ENCODE results near the gene FBXO30. TPM values are rescaled to one million over a fixed set of nuclear protein-coding genes. Genes with fewer than 3 reads are reported as not detected.

FBXO30 gene
- total and polyA plus RNA-seq, 9 of the 15 experiments (the other 6 are each of a cell fraction or from before 2014, with no cell fraction given): 3.6 to 12.8 (median 7.1) TPM

DNA sequence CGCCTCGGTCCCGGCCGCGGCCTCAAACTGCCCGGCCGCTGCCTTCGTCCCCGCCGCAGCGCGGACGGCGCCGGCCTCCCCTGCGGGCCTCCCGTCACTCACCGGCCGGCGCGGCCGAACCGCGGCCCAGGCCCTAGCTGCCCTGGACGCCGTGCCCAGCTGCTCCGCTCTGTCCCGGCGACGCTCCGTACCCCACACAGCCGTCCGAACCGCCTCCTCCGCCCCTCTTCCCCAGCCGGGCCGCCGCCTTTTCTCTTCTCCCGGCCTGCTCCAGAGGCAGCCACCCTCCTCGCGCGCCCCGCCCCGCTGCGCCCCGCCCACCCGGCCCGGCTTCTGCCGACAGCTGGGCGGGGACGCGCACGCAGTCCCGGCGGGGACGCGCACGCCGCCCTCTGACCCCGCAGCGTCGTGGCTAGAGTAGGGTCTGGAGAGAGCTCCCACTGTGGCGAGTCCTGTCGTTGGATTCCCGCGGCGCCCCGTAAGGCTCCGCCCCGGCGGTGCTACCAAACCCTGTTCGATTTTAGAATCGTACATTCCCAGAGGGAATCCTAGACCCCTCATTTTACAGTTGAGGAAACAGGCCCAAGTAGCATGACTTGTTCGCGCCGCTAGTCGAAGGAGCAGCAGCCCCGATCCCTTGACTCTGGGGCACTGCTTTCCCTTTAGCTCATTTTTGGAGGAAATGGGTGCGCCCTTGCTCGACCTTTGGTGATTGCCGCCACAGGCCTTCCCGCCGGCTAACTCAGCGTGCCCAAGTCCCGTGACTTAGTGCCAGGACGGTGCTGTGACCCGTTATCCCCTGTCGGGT, at the start of gene FBXO30 (continued):
- TF ChIP-seq, protein P1, sequence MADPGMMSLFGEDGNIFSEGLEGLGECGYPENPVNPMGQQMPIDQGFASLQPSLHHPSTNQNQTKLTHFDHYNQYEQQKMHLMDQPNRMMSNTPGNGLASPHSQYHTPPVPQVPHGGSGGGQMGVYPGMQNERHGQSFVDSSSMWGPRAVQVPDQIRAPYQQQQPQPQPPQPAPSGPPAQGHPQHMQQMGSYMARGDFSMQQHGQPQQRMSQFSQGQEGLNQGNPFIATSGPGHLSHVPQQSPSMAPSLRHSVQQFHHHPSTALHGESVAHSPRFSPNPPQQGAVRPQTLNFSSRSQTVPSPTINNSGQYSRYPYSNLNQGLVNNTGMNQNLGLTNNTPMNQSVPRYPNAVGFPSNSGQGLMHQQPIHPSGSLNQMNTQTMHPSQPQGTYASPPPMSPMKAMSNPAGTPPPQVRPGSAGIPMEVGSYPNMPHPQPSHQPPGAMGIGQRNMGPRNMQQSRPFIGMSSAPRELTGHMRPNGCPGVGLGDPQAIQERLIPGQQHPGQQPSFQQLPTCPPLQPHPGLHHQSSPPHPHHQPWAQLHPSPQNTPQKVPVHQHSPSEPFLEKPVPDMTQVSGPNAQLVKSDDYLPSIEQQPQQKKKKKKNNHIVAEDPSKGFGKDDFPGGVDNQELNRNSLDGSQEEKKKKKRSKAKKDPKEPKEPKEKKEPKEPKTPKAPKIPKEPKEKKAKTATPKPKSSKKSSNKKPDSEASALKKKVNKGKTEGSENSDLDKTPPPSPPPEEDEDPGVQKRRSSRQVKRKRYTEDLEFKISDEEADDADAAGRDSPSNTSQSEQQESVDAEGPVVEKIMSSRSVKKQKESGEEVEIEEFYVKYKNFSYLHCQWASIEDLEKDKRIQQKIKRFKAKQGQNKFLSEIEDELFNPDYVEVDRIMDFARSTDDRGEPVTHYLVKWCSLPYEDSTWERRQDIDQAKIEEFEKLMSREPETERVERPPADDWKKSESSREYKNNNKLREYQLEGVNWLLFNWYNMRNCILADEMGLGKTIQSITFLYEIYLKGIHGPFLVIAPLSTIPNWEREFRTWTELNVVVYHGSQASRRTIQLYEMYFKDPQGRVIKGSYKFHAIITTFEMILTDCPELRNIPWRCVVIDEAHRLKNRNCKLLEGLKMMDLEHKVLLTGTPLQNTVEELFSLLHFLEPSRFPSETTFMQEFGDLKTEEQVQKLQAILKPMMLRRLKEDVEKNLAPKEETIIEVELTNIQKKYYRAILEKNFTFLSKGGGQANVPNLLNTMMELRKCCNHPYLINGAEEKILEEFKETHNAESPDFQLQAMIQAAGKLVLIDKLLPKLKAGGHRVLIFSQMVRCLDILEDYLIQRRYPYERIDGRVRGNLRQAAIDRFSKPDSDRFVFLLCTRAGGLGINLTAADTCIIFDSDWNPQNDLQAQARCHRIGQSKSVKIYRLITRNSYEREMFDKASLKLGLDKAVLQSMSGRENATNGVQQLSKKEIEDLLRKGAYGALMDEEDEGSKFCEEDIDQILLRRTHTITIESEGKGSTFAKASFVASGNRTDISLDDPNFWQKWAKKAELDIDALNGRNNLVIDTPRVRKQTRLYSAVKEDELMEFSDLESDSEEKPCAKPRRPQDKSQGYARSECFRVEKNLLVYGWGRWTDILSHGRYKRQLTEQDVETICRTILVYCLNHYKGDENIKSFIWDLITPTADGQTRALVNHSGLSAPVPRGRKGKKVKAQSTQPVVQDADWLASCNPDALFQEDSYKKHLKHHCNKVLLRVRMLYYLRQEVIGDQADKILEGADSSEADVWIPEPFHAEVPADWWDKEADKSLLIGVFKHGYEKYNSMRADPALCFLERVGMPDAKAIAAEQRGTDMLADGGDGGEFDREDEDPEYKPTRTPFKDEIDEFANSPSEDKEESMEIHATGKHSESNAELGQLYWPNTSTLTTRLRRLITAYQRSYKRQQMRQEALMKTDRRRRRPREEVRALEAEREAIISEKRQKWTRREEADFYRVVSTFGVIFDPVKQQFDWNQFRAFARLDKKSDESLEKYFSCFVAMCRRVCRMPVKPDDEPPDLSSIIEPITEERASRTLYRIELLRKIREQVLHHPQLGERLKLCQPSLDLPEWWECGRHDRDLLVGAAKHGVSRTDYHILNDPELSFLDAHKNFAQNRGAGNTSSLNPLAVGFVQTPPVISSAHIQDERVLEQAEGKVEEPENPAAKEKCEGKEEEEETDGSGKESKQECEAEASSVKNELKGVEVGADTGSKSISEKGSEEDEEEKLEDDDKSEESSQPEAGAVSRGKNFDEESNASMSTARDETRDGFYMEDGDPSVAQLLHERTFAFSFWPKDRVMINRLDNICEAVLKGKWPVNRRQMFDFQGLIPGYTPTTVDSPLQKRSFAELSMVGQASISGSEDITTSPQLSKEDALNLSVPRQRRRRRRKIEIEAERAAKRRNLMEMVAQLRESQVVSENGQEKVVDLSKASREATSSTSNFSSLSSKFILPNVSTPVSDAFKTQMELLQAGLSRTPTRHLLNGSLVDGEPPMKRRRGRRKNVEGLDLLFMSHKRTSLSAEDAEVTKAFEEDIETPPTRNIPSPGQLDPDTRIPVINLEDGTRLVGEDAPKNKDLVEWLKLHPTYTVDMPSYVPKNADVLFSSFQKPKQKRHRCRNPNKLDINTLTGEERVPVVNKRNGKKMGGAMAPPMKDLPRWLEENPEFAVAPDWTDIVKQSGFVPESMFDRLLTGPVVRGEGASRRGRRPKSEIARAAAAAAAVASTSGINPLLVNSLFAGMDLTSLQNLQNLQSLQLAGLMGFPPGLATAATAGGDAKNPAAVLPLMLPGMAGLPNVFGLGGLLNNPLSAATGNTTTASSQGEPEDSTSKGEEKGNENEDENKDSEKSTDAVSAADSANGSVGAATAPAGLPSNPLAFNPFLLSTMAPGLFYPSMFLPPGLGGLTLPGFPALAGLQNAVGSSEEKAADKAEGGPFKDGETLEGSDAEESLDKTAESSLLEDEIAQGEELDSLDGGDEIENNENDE (IDR thresholded peaks at IDR 0.05; ENCODE audit: low read depth, low read length): no peak
- TF ChIP-seq KLF1 (tag; IDR thresholded peaks at IDR 0.05) (0 out of 2 replicates have a peak, but pooled peaks have one; percentile 74), ATF1 (CRISPR knock-in tag; IDR thresholded peaks at IDR 0.05) (no peak; the same call in 1 of the 2 replicates), ATF1 (tag; IDR thresholded peaks at IDR 0.05) (peak; percentile 78), MYC (IDR thresholded peaks at IDR 0.05; ENCODE audit: low read depth, low read length) (no peak; the same call in 1 of the 2 replicates), MYC (CRISPR knock-in tag; IDR thresholded peaks at IDR 0.05; ENCODE audit: borderline replicate concordance, low read depth) (peak; percentile 78; the same call in 1 of the 2 replicates), NR4A1 (CRISPR knock-in tag; IDR thresholded peaks at IDR 0.05) (peak; percentile 78; the same call in 1 of the 2 replicates), NR4A1 (tag; IDR thresholded peaks at IDR 0.05) (peak; percentile 80; the same call in 1 of the 2 replicates), GATAD2B (IDR thresholded peaks at IDR 0.05; ENCODE audit: borderline replicate concordance) (peak; percentile 77; the same call in 1 of the 2 replicates), FIP1L1 (IDR thresholded peaks at IDR 0.05; ENCODE audit: low read depth, low read length, poor library complexity, severe bottlenecking) (peak; percentile 72), ZNF551 (CRISPR knock-in tag; IDR thresholded peaks at IDR 0.05) (no peak)
- TF ChIP-seq, protein P2, sequence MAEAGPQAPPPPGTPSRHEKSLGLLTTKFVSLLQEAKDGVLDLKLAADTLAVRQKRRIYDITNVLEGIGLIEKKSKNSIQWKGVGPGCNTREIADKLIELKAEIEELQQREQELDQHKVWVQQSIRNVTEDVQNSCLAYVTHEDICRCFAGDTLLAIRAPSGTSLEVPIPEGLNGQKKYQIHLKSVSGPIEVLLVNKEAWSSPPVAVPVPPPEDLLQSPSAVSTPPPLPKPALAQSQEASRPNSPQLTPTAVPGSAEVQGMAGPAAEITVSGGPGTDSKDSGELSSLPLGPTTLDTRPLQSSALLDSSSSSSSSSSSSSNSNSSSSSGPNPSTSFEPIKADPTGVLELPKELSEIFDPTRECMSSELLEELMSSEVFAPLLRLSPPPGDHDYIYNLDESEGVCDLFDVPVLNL (CRISPR knock-in tag; IDR thresholded peaks at IDR 0.05; ENCODE audit: low read depth): no peak
- TF ChIP-seq, protein P3, sequence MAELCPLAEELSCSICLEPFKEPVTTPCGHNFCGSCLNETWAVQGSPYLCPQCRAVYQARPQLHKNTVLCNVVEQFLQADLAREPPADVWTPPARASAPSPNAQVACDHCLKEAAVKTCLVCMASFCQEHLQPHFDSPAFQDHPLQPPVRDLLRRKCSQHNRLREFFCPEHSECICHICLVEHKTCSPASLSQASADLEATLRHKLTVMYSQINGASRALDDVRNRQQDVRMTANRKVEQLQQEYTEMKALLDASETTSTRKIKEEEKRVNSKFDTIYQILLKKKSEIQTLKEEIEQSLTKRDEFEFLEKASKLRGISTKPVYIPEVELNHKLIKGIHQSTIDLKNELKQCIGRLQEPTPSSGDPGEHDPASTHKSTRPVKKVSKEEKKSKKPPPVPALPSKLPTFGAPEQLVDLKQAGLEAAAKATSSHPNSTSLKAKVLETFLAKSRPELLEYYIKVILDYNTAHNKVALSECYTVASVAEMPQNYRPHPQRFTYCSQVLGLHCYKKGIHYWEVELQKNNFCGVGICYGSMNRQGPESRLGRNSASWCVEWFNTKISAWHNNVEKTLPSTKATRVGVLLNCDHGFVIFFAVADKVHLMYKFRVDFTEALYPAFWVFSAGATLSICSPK (IDR thresholded peaks at IDR 0.05; ENCODE audit: borderline replicate concordance): no peak

Measured in K562 (cell line).